Naive thymus-derived CD4-positive, alpha-beta T cell (primary cell): ENCODE data around the gene ELMO1. TPM values are rescaled to one million over a fixed set of nuclear protein-coding genes. Genes with fewer than 3 reads are reported as not detected.
A peak's percentile ranks its signal among the peaks of the same experiment; 100 is the strongest.

Experiments used
- ATAC-seq: fragments of 150-1000 bp; cut with Tn5 transposase; 2 replicates; pipeline ENCODE4 v1.10.0; 2021; ENCODE audit warnings: mild to moderate bottlenecking, moderate library complexity
- CTCF ChIA-PET: fragments of 350-600 bp; sonication (Branson Sonifier 250); formaldehyde crosslinking; loops from one replicate; lab custom pipeline; 2021; ENCODE audit warnings: antibody characterized with exemption; lab: Charles Lee
- POLR2A ChIA-PET: fragments of 350-600 bp; sonication (Branson Sonifier 250); formaldehyde crosslinking; loops from one replicate; lab custom pipeline; 2021; ENCODE audit warnings: antibody characterized with exemption, inconsistent platforms; lab: Charles Lee
- DNase-seq, 9 donors: peaks; one replicate each; pipeline versions ENCODE4 v3.0.0 to v3.0.0-alpha.2; 2020 to 2022; ENCODE audit warnings: mixed read lengths in 1 of 9
- H3K27ac ChIP-seq: one replicate; pipeline ENCODE4 v1.7.0; 2013; ENCODE audit warnings: mild to moderate bottlenecking, low read depth, low read length, moderate library complexity
- H3K27me3 ChIP-seq, 2 donors: one replicate each; pipeline ENCODE4 v1.7.0; 2013; ENCODE audit warnings: low read length in 2 of 2, mild to moderate bottlenecking in 2 of 2, moderate library complexity in 2 of 2; ENCODE audit not compliant: control insufficient read depth in 2 of 2, insufficient read depth in 2 of 2
- H3K36me3 ChIP-seq, 3 experiments: 1 replicate in 2 of 3; 2 replicates in 1 of 3; pipeline ENCODE4 v1.7.0; 2013; ENCODE audit warnings: low read length in 3 of 3, mild to moderate bottlenecking in 3 of 3, moderate library complexity in 1 of 3; ENCODE audit not compliant: insufficient read depth in 3 of 3, control insufficient read depth in 2 of 3
- H3K4me1 ChIP-seq, 2 donors: one replicate each; pipeline ENCODE4 v1.7.0; 2013; ENCODE audit warnings: low read length in 2 of 2, mild to moderate bottlenecking in 2 of 2, moderate library complexity in 1 of 2; ENCODE audit not compliant: control insufficient read depth in 2 of 2, insufficient read depth in 2 of 2
- H3K4me3 ChIP-seq: 2 replicates; pipeline ENCODE4 v1.7.0; 2013; ENCODE audit warnings: mild to moderate bottlenecking, low read length
- H3K9me3 ChIP-seq, 3 experiments: 1 replicate in 2 of 3; 2 replicates in 1 of 3; pipeline ENCODE4 v1.7.0; 2013; ENCODE audit warnings: low read length in 3 of 3; ENCODE audit not compliant: control insufficient read depth in 2 of 3
- H3K27ac Mint-ChIP-seq, 9 donors: one replicate each; pipeline ENCODE4 v1.8.0; 2020 to 2022; ENCODE audit warnings: mixed read lengths in 9 of 9, mild to moderate bottlenecking in 8 of 9, moderate library complexity in 5 of 9, inconsistent platforms in 2 of 9
- H3K27me3 Mint-ChIP-seq, 5 donors: one replicate each; pipeline ENCODE4 v1.8.0; 2021 to 2022; ENCODE audit warnings: mixed read lengths in 5 of 5, mild to moderate bottlenecking in 1 of 5
- H3K36me3 Mint-ChIP-seq, 5 donors: one replicate each; pipeline ENCODE4 v1.8.0; 2020 to 2022; ENCODE audit warnings: mixed read lengths in 5 of 5, mild to moderate bottlenecking in 3 of 5, inconsistent platforms in 1 of 5
- H3K4me1 Mint-ChIP-seq, 7 donors: one replicate each; pipeline ENCODE4 v1.8.0; 2020 to 2022; ENCODE audit warnings: mixed read lengths in 7 of 7, mild to moderate bottlenecking in 3 of 7, inconsistent platforms in 1 of 7
- H3K4me3 Mint-ChIP-seq, 10 donors: one replicate each; pipeline ENCODE4 v1.8.0; 2020 to 2022; ENCODE audit warnings: mild to moderate bottlenecking in 10 of 10, mixed read lengths in 10 of 10, moderate library complexity in 6 of 10, inconsistent platforms in 2 of 10
- H3K9me3 Mint-ChIP-seq, 11 donors: one replicate each; pipeline ENCODE4 v1.8.0; 2020 to 2022; ENCODE audit warnings: mixed read lengths in 11 of 11, mild to moderate bottlenecking in 4 of 11, inconsistent platforms in 1 of 11, moderate library complexity in 1 of 11
- intact Hi-C, 2 donors: fragments of 100-400 bp; cut with micrococcal nuclease; formaldehyde crosslinking; loops; one replicate each; pipeline ENCODE4 v1.15.1; 2023
- polyA plus RNA-seq, 2 donors: library from polyadenylated mRNA; unstranded; fragments of 300-500 nt; fragmentation: Illumina TruSeq; gene quantifications; one replicate each; pipeline ENCODE4 v1.2.3, GENCODE V29; 2021
- total RNA-seq, 6 experiments: library from RNA in 5 of 6; stranded (reverse) in 5 of 6; gene quantifications; 1 replicate in 5 of 6; 2 replicates in 1 of 6; pipeline ENCODE4 v1.2.3 and lab custom pipeline; 2021 to 2026

Gene ELMO1
- total and polyA plus RNA-seq, 7 experiments from 2014 or later = 63.6 to 160 (median 124) TPM

DNA sequence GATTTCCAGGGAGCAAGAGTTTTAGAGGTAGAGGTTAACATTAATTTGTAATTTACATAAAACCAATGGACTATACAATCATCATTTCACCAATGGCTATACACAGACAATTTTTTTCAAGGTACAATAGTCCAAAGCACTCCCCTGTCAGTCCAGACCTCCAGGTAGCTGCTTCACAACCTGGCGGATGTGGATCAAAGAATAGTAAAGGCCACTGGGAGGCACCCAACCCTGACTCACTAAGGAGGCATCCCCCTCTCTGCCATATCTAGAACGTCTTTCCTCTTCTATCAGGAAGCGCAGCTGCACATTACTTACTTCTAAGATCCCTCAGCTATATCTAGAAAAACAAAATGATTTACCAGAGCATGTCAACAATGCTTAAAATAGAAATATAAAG lies 506.6 kb downstream of the ELMO1 start:
- intact Hi-C loops = no loop called here
- Mint-ChIP-seq H3K27ac (peak overlapping the region in 1 of 9 donors; percentile 51), H3K4me1 (peaks cover 14 to 72% (median 53%) of the 10 kb centered on the region in 7 donors), H3K4me3 (peak overlapping the region in 2 of 10 donors; percentile 25 to 53), H3K36me3 (peaks cover 40 to 89% (median 87%) of the 10 kb centered on the region in 5 donors), H3K27me3 (no peaks in the 10 kb centered on the region), H3K9me3 (peaks cover 14 to 100% (median 68%) of the 10 kb centered on the region in 11 donors)
- POLR2A ChIA-PET = no interaction called here
- no peak overlapping the region for H3K4me3 ChIP-seq
- peaks cover 0 to 20% (median 4%) of the 10 kb centered on the region in 3 experiments for H3K36me3 ChIP-seq
- DNase-seq = no peak
- CTCF ChIA-PET = no interaction called here
- peaks cover 9 to 82% (median 20%) of the 10 kb centered on the region in 3 experiments for H3K9me3 ChIP-seq
- no peaks in the 10 kb centered on the region for H3K27me3 ChIP-seq
- no peak for ATAC-seq
- peaks cover 0 to 5% of the 10 kb centered on the region in 2 donors for H3K4me1 ChIP-seq
- no peak overlapping the region for H3K27ac ChIP-seq

DNA sequence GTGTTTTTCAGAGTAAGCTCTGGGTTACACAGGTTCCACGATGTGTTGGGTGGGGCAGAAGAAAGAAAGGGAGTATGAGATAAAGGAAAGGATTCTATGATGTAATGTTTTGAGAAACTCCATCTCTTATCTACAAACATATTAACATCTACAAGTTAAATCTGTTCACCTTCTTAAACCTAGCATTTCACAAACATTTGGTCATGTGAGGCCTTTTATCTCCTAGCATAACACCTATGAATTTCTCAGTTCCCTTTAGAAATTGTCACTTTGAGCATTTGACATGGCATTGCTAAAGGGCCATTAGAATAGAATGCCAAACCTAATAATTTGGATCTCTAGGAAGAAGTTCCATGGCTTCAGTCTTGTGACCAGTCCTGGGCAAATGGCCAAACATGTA lies 507.3 kb downstream of the ELMO1 start:
- ChIA-PET CTCF (no interaction called here), POLR2A (no interaction called here)
- Histone ChIP-seq H3K4me1 (peaks cover 0 to 5% of the 10 kb centered on the region in 2 donors), H3K36me3 (peaks cover 0 to 26% (median 10%) of the 10 kb centered on the region in 3 experiments), H3K27me3 (no peaks in the 10 kb centered on the region), H3K27ac (no peak overlapping the region), H3K9me3 (peaks cover 12 to 88% (median 26%) of the 10 kb centered on the region in 3 experiments), H3K4me3 (no peak overlapping the region)
- DNase-seq = no peak
- no peaks in the 10 kb centered on the region for H3K27me3 Mint-ChIP-seq
- H3K9me3 Mint-ChIP-seq = peaks cover 13 to 100% (median 71%) of the 10 kb centered on the region in 11 donors
- H3K4me1 Mint-ChIP-seq = peaks cover 14 to 74% (median 53%) of the 10 kb centered on the region in 7 donors
- peaks cover 41 to 89% (median 87%) of the 10 kb centered on the region in 5 donors for H3K36me3 Mint-ChIP-seq
- H3K27ac Mint-ChIP-seq = peak overlapping the region in 4 of 9 donors; percentile 4 to 58 (median 14)
- no peak for ATAC-seq
- no peak overlapping the region for H3K4me3 Mint-ChIP-seq
- intact Hi-C loops = no loop called here

DNA sequence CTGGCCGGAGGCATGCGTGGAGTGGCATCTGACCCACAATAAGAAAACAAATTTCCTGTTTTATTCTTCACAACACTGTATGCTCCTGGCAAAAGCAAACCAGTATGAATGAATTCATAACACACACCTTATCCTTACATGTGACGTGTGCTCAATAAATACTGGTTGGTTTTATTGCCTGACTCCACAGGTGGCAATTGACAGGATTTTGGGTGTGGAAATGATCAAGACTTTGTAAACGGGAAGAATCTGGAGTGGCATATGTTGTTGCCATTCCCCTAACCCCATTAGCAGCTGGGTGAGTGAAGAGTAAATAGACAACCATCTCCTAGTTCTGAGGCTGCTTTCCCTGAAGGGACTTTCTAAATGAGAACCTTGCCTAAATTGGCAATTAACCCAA lies 508.8 kb downstream of the ELMO1 start:
- ATAC-seq (no peak), DNase-seq (no peak)
- Histone ChIP-seq H3K4me3 (no peak overlapping the region), H3K9me3 (peaks cover 12 to 82% (median 28%) of the 10 kb centered on the region in 3 experiments), H3K27ac (no peak overlapping the region), H3K27me3 (no peaks in the 10 kb centered on the region), H3K36me3 (peaks cover 0 to 19% (median 10%) of the 10 kb centered on the region in 3 experiments), H3K4me1 (peaks cover 0 to 5% of the 10 kb centered on the region in 2 donors)
- Mint-ChIP-seq H3K36me3 (peaks cover 35 to 90% (median 88%) of the 10 kb centered on the region in 5 donors), H3K9me3 (peaks cover 17 to 100% (median 76%) of the 10 kb centered on the region in 11 donors), H3K4me3 (peak overlapping the region in 2 of 10 donors; percentile 19 to 65), H3K27ac (no peak overlapping the region), H3K4me1 (peaks cover 11 to 78% (median 58%) of the 10 kb centered on the region in 7 donors), H3K27me3 (no peaks in the 10 kb centered on the region)
- POLR2A ChIA-PET = no interaction called here
- CTCF ChIA-PET = no interaction called here
- intact Hi-C loops = loop anchor here in 1 of 2 donors (2.0 to 5.0 kb wide), 2 partner anchors 163 to 258 kb away; no protein-coding TSS in a partner anchor

- DNase-seq (peak in 8 of 9 donors; percentile 31 to 78 (median 62)), ATAC-seq (peak; percentile 29)
- peaks cover 0 to 5% of the 10 kb centered on the region in 2 donors for H3K4me1 ChIP-seq
- no peaks in the 10 kb centered on the region for H3K27me3 Mint-ChIP-seq
- intact Hi-C loops = loop anchor here in 1 of 2 donors (1.0 to 5.0 kb wide), 3 partner anchors 161 to 256 kb away; partner anchors contain the start of gene AOAH
- peaks cover 11 to 70% (median 63%) of the 10 kb centered on the region in 7 donors for H3K4me1 Mint-ChIP-seq
- POLR2A ChIA-PET = no interaction called here
- peak overlapping the region; percentile 10 for H3K4me3 ChIP-seq
- CTCF ChIA-PET = interaction anchor here (0.5 to 0.8 kb wide), 4 partner anchors 297 to 1131 kb away, joined by 3 read pairs; no protein-coding TSS in a partner anchor
- no peak overlapping the region for H3K27ac ChIP-seq
- H3K27me3 ChIP-seq = no peaks in the 10 kb centered on the region
- H3K4me3 Mint-ChIP-seq = peak overlapping the region in 8 of 10 donors; percentile 8 to 68 (median 50)
- H3K36me3 Mint-ChIP-seq = peaks cover 42 to 92% (median 88%) of the 10 kb centered on the region in 5 donors
- peak overlapping the region in 8 of 9 donors; percentile 57 to 95 (median 90) for H3K27ac Mint-ChIP-seq
- H3K9me3 ChIP-seq = peaks cover 8 to 67% (median 28%) of the 10 kb centered on the region in 3 experiments
- H3K36me3 ChIP-seq = peaks cover 0 to 27% (median 10%) of the 10 kb centered on the region in 3 experiments
- peaks cover 13 to 100% (median 71%) of the 10 kb centered on the region in 11 donors for H3K9me3 Mint-ChIP-seq
Measured at GRCh38 chr7:36937754-36938563, 510.7 kb downstream of the ELMO1 start.

DNA sequence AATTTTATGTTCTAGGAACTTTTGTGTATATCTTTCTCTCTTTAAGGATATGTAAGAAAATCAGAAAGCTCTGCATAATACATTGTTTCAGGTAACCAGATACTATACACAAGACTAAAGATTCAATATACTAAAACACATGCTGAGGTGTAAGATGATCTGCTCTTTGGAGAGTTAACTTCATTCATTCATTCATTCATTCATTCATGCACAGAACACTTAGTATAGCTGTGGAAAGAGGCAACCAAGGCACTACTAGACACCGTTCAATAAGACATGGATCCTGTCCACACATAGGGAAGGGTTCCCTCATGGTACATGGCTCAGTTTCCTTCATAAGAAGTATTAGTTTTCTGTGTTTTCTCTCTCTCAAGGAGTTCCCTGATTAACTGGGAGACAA lies 516.8 kb downstream of the ELMO1 start:
- ChIA-PET POLR2A (no interaction called here), CTCF (no interaction called here)
- Histone ChIP-seq H3K27me3 (no peaks in the 10 kb centered on the region), H3K36me3 (peaks cover 0 to 30% (median 4%) of the 10 kb centered on the region in 3 experiments), H3K4me1 (peaks cover 0 to 3% of the 10 kb centered on the region in 2 donors), H3K4me3 (no peak overlapping the region), H3K27ac (no peak overlapping the region), H3K9me3 (peaks cover 2 to 13% (median 13%) of the 10 kb centered on the region in 3 experiments)
- H3K27me3 Mint-ChIP-seq = no peaks in the 10 kb centered on the region
- DNase-seq (no peak), ATAC-seq (no peak)
- H3K4me1 Mint-ChIP-seq = peaks cover 8 to 33% (median 22%) of the 10 kb centered on the region in 7 donors
- H3K9me3 Mint-ChIP-seq = peaks cover 6 to 55% (median 27%) of the 10 kb centered on the region in 11 donors
- H3K27ac Mint-ChIP-seq = no peak overlapping the region
- H3K4me3 Mint-ChIP-seq = no peak overlapping the region
- peaks cover 17 to 77% (median 64%) of the 10 kb centered on the region in 5 donors for H3K36me3 Mint-ChIP-seq
- intact Hi-C loops = no loop called here

DNA sequence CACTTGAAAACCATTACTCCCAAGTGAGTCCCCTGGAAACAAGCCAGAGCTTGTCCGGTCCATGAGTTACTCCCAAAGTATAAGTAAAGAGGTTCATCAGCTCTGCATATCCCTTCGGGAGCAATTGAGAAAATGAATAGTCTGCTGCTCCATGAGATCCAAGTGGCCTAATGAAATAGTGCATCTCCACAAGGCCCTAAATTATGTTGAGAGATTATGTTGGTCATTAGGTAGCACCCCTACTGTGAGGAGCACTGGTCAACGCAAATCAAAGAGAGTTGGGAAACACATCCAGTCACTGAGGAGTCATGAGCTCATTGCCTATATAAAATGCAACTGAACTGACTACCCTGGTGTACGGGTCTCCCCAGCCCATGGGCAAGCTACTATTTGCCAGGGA lies 518.9 kb downstream of the ELMO1 start:
- H3K4me3 Mint-ChIP-seq = no peak overlapping the region
- ATAC-seq (no peak), DNase-seq (no peak)
- no peaks in the 10 kb centered on the region for H3K27me3 Mint-ChIP-seq
- H3K27ac Mint-ChIP-seq = no peak overlapping the region
- intact Hi-C loops = loop anchor here in 1 of 2 donors (2.0 kb wide), 1 partner anchor 17 kb away; no protein-coding TSS in a partner anchor
- peaks cover 0 to 46% (median 13%) of the 10 kb centered on the region in 11 donors for H3K9me3 Mint-ChIP-seq
- Histone ChIP-seq H3K27me3 (no peaks in the 10 kb centered on the region), H3K27ac (no peak overlapping the region), H3K4me3 (no peak overlapping the region), H3K4me1 (peaks cover 0 to 3% of the 10 kb centered on the region in 2 donors), H3K9me3 (no peaks in the 10 kb centered on the region), H3K36me3 (peaks cover 0 to 23% (median 0%) of the 10 kb centered on the region in 3 experiments)
- peaks cover 11 to 29% (median 18%) of the 10 kb centered on the region in 7 donors for H3K4me1 Mint-ChIP-seq
- peaks cover 19 to 69% (median 54%) of the 10 kb centered on the region in 5 donors for H3K36me3 Mint-ChIP-seq
- POLR2A ChIA-PET = no interaction called here
- CTCF ChIA-PET = interaction anchor here (0.8 to 1.2 kb wide), 2 partner anchors 43 to 1886 kb away, joined by 3 read pairs; no protein-coding TSS in a partner anchor
